ENCODE data around the gene GPR3.
A peak's percentile ranks its signal among the peaks of the same experiment; 100 is the strongest.

The GPR3 gene

DNA sequence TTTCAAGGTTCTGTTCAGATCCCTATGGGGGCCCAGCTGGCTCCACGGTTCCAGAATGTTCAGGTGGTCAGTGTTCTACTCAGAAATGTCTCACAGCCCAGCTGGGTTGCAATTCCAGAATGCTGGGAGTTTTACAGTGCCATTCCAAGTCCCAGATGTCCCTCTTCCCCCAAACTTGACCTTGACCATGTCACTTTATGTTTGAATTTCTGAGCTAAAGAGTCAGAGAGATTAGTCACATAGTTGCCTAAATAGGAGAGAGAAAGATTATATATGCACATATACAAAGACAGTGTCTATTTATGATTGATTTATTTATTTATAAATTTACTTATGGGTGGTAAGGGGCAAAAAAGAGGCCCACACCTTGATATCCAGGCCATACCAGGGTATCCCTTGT, 2.5 kb downstream of the GPR3 start:
- DNase-seq (ENCODE audit: low read depth in 1 of 2, low spot score in 1 of 2), result no peak
- Histone ChIP-seq H3K27me3 (ENCODE audit: insufficient read depth, poor library complexity, severe bottlenecking) (no peaks in the 10 kb centered on the region), H3K4me3 (replicated peaks; ENCODE audit: insufficient read depth, low read length) (no peak overlapping the region), H3K27ac (replicated peaks) (no peak overlapping the region)
- TF ChIP-seq GABPA (IDR thresholded peaks at IDR 0.05; ENCODE audit: low read depth), result no peak
- TF ChIP-seq POLR2AphosphoS5 (IDR thresholded peaks at IDR 0.05; ENCODE audit: low read depth), result no peak
- TF ChIP-seq SPI1 (IDR thresholded peaks at IDR 0.05; ENCODE audit: borderline replicate concordance, low read depth), result no peak
- TF ChIP-seq, protein P1, sequence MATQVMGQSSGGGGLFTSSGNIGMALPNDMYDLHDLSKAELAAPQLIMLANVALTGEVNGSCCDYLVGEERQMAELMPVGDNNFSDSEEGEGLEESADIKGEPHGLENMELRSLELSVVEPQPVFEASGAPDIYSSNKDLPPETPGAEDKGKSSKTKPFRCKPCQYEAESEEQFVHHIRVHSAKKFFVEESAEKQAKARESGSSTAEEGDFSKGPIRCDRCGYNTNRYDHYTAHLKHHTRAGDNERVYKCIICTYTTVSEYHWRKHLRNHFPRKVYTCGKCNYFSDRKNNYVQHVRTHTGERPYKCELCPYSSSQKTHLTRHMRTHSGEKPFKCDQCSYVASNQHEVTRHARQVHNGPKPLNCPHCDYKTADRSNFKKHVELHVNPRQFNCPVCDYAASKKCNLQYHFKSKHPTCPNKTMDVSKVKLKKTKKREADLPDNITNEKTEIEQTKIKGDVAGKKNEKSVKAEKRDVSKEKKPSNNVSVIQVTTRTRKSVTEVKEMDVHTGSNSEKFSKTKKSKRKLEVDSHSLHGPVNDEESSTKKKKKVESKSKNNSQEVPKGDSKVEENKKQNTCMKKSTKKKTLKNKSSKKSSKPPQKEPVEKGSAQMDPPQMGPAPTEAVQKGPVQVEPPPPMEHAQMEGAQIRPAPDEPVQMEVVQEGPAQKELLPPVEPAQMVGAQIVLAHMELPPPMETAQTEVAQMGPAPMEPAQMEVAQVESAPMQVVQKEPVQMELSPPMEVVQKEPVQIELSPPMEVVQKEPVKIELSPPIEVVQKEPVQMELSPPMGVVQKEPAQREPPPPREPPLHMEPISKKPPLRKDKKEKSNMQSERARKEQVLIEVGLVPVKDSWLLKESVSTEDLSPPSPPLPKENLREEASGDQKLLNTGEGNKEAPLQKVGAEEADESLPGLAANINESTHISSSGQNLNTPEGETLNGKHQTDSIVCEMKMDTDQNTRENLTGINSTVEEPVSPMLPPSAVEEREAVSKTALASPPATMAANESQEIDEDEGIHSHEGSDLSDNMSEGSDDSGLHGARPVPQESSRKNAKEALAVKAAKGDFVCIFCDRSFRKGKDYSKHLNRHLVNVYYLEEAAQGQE (IDR thresholded peaks at IDR 0.05; ENCODE audit: insufficient replicate concordance, low read depth), result no peak
- TF ChIP-seq, protein P2, sequence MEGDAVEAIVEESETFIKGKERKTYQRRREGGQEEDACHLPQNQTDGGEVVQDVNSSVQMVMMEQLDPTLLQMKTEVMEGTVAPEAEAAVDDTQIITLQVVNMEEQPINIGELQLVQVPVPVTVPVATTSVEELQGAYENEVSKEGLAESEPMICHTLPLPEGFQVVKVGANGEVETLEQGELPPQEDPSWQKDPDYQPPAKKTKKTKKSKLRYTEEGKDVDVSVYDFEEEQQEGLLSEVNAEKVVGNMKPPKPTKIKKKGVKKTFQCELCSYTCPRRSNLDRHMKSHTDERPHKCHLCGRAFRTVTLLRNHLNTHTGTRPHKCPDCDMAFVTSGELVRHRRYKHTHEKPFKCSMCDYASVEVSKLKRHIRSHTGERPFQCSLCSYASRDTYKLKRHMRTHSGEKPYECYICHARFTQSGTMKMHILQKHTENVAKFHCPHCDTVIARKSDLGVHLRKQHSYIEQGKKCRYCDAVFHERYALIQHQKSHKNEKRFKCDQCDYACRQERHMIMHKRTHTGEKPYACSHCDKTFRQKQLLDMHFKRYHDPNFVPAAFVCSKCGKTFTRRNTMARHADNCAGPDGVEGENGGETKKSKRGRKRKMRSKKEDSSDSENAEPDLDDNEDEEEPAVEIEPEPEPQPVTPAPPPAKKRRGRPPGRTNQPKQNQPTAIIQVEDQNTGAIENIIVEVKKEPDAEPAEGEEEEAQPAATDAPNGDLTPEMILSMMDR (IDR thresholded peaks at IDR 0.05; ENCODE audit: insufficient read depth, low read length), result no peak

DNA sequence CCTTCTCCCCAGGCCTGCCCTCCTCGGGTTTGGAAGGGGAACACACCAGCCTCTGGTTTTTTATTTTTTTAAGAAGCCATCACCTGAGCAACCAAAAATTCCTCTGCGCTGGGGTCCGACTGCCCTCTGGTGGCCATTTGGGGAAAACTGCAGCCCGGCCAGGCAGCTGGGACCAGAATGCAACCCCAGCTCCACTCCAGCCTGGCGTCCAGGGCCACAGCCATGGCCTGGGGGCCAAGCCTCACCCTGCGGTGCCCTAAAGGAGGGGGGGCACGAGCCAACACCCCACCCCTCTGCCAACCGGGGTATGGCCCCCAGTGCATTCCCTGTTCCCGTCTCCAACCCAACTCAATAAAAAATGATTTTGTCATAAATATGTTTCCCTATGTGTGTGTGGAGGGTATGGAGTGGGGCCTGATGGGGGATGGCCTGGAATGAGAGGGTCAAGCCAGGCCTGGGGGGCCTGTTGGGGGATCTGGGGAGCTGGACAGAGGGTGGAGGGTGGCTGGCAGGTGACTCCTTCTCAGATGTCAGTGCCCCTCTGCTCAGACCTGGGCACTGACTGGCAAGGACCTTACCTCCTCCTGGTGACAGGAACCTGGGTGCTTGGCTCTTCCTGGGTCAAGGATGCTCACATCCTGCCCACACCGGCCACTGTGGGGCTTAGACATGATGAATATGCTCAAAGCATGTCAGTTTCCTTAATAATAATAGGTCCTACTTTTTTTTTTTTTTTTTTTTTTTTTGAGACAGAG, 3.2 kb downstream of the GPR3 start:
- H3K4me3 ChIP-seq (replicated peaks; ENCODE audit: insufficient read depth, low read length), result no peak overlapping the region
- peak; percentile 50 to 77 for DNase-seq (ENCODE audit: low read depth in 1 of 2, low spot score in 1 of 2)
- H3K27me3 ChIP-seq (ENCODE audit: insufficient read depth, poor library complexity, severe bottlenecking), result no peaks in the 10 kb centered on the region
- TF ChIP-seq, protein P2 (IDR thresholded peaks at IDR 0.05; ENCODE audit: insufficient read depth, low read length), result peak; percentile 64
- TF ChIP-seq, protein P1 (IDR thresholded peaks at IDR 0.05; ENCODE audit: insufficient replicate concordance, low read depth), result no peak
- TF ChIP-seq SPI1 (IDR thresholded peaks at IDR 0.05; ENCODE audit: borderline replicate concordance, low read depth) (no peak), POLR2AphosphoS5 (IDR thresholded peaks at IDR 0.05; ENCODE audit: low read depth) (no peak)
- no peak overlapping the region for H3K27ac ChIP-seq (replicated peaks)

DNA sequence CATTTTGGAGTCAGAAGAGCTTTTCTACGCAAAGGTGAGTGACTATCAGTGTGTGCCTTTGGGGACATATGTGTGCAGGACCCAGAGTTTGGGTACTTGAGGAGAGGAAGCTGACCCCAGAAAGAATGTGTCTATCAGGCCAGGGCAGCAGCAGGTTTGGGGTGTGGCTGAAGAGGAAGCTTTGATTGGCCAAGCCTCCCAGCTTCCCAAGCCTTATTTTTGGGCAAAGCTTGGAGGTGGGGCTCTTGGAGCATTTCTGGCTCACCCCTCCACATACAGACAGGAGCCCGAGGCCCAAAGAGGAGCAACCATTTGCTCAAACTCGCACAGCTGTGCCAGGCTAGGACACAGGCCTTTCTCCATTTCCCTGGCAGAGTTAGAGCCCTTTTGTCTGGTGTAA, 4.7 kb downstream of the GPR3 start:
- DNase-seq (ENCODE audit: low read depth in 1 of 2, low spot score in 1 of 2), result no peak
- H3K27me3 ChIP-seq (ENCODE audit: insufficient read depth, poor library complexity, severe bottlenecking), result no peaks in the 10 kb centered on the region
- no peak overlapping the region for H3K4me3 ChIP-seq (replicated peaks; ENCODE audit: insufficient read depth, low read length)
- TF ChIP-seq GABPA (IDR thresholded peaks at IDR 0.05; ENCODE audit: low read depth) (no peak), SPI1 (IDR thresholded peaks at IDR 0.05; ENCODE audit: borderline replicate concordance, low read depth) (no peak), POLR2AphosphoS5 (IDR thresholded peaks at IDR 0.05; ENCODE audit: low read depth) (no peak)
- TF ChIP-seq, protein P2 (IDR thresholded peaks at IDR 0.05; ENCODE audit: insufficient read depth, low read length), result no peak
- TF ChIP-seq, protein P1 (IDR thresholded peaks at IDR 0.05; ENCODE audit: insufficient replicate concordance, low read depth), result no peak
- H3K27ac ChIP-seq (replicated peaks), result no peak overlapping the region
